Activated T-helper 17 cell treated with anti-CD3 and anti-CD28 coated beads, Interleukin-2, amount 50 U/mL, for 72 hours (primary cell): ENCODE results near the gene SHB. TPM values are rescaled to one million over a fixed set of nuclear protein-coding genes. Genes with fewer than 3 reads are reported as not detected.

Experiments
- ATAC-seq: fragments of 150-1000 bp; cut with Tn5 transposase; replicated peaks from 2 replicates; pipeline ENCODE4 v1.10.0; 2021; ENCODE audit warnings: mild to moderate bottlenecking, moderate library complexity
- H3K27ac Mint-ChIP-seq: one replicate; pipeline ENCODE4 v1.8.0; 2022; ENCODE audit warnings: mixed read lengths
- H3K27me3 Mint-ChIP-seq: one replicate; pipeline ENCODE4 v1.8.0; 2022; ENCODE audit warnings: mixed read lengths
- H3K36me3 Mint-ChIP-seq: one replicate; pipeline ENCODE4 v1.8.0; 2022; ENCODE audit warnings: low read depth, mild to moderate bottlenecking, mixed read lengths
- H3K4me1 Mint-ChIP-seq: one replicate; pipeline ENCODE4 v1.8.0; 2022; ENCODE audit warnings: mixed read lengths
- H3K4me3 Mint-ChIP-seq: one replicate; pipeline ENCODE4 v1.8.0; 2022; ENCODE audit warnings: mild to moderate bottlenecking, mixed read lengths
- H3K9me3 Mint-ChIP-seq: one replicate; pipeline ENCODE4 v1.8.0; 2022; ENCODE audit warnings: mixed read lengths
- total RNA-seq, 2 donors: library from RNA; stranded (reverse); gene quantifications; one replicate each; pipeline ENCODE4 v1.2.3, GENCODE V29; 2022

Gene SHB
- total RNA-seq, 2 donors from 2014 or later, result 0.95 to 1.7 TPM

GRCh38 chr9:38044706-38045105, 24.3 kb downstream of the SHB start:
- Mint-ChIP-seq H3K4me1 (peaks cover 4% of the 10 kb centered on the region), H3K9me3 (no peaks in the 10 kb centered on the region), H3K36me3 (no peaks in the 10 kb centered on the region), H3K27me3 (no peaks in the 10 kb centered on the region), H3K27ac (no peak overlapping the region), H3K4me3 (no peak overlapping the region)
- ATAC-seq, result no peak

- H3K4me1 Mint-ChIP-seq, result peaks cover 4% of the 10 kb centered on the region
- no peaks in the 10 kb centered on the region for H3K36me3 Mint-ChIP-seq
- H3K4me3 Mint-ChIP-seq, result no peak overlapping the region
- H3K27ac Mint-ChIP-seq, result no peak overlapping the region
- no peaks in the 10 kb centered on the region for H3K9me3 Mint-ChIP-seq
- no peaks in the 10 kb centered on the region for H3K27me3 Mint-ChIP-seq
- ATAC-seq, result no peak
Observed at GRCh38 chr9:38043931-38044623, 24.9 kb downstream of the SHB start.

DNA sequence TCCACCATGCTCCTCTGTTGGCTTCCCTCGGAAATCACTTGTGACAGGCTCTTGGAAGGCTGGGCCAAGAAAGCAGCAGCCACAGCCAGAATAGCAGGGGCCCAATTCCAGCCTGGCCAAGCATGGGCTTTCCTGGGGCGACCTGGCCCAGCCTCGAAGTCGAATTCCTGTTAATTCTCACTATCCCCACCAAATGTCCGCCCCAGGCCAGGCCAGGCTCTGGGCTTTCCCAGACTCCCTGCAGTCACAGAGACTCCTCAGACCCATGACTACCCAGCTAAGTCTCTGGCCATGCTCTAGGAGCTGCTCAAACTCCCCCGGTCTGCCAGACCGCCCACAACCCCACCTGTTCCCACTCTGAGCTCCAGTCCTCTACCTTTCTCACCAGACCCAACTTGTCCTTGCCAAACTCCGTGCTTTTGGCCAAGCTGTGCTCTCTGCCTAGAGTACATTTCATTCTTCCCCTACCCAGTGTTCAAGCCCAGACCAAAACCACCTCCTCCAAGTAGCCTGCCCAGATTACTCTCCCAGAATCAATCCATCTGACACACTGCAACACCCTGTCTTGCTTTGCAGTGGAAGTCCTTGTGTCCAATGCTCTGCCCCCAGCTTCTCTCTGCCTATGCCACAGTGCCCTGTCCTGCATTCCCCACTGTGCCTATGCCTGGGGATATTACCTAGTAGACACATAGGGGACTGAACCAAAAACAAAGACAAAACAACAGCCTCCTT, 26.2 kb downstream of the SHB start:
- no peaks in the 10 kb centered on the region for H3K36me3 Mint-ChIP-seq
- ATAC-seq, result no peak
- H3K27ac Mint-ChIP-seq, result peak overlapping the region; percentile 36
- no peak overlapping the region for H3K4me3 Mint-ChIP-seq
- H3K4me1 Mint-ChIP-seq, result peaks cover 2% of the 10 kb centered on the region
- no peaks in the 10 kb centered on the region for H3K27me3 Mint-ChIP-seq
- H3K9me3 Mint-ChIP-seq, result no peaks in the 10 kb centered on the region

DNA sequence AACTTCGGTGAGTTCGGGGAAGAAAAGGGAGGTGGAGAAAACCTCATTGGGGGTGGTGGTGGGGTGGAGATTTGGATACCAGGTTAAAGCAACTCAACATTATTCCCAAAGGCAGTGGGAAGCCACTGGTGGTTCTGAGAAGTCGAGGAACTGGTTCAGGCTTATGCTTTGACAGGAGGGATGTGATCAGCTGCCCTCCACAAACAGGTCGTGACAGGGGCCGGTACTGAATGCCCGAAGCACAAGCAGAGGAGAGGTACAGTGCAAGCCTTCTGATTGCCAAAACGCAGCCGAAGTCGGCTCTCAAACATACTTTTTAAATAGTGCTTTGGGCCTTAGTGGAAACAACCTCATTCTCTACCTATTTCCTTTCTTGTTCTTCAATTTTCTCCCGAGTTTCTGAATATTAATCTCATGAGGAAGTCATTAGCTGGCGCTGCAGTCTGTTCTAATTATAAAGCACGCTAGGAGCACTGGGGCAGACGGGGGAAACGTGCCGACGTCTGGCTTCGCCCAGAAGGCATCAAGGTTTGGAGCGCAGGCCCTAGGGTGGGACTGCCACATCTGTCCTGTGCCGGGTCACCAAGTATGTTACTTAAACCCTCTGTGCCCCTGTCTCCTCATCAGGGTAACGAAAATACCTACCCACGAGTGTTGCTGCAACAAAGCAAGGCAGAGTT, 27.3 kb downstream of the SHB start:
- Mint-ChIP-seq H3K4me1 (no peaks in the 10 kb centered on the region), H3K9me3 (no peaks in the 10 kb centered on the region), H3K4me3 (no peak overlapping the region), H3K27me3 (no peaks in the 10 kb centered on the region), H3K27ac (no peak overlapping the region), H3K36me3 (no peaks in the 10 kb centered on the region)
- no peak for ATAC-seq

DNA sequence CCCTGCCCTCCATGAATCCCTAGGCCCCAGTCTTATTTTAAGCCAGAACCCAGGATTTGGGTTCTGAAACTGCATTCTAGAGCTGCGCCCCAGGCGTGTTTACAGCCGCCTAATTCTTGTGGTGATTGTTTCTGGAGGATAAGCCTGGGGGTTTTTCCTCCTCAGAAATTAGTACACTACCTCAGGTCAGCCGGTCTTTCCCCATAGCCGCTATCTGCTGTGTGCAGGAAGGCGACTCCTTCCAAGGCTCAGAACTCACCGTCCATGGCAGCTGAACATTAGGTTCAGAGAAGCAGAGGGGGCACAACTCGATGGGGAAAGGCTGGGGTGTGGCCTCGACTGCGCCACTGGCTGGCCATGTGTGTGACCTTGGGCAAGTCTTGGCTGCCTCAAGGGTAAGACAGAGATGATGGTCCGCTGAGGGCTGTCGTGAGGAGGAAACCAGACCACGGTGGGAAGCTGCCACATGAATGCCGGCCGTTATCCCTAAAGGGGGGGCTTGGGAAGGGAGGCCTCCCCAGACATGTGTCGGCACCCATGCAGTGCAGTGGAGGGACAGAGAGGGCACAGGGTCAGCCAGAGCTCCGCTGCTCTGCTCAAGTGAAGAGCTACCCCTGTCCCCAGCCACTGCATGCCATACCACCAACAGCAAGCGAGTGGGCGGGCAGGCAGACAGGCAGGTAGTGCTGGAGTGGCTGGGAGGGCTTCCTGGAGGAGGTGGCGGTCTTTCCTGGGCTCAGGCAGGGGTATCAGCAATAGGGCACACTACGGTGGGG, 28.9 kb downstream of the SHB start:
- no peaks in the 10 kb centered on the region for H3K9me3 Mint-ChIP-seq
- H3K4me3 Mint-ChIP-seq, result no peak overlapping the region
- no peak overlapping the region for H3K27ac Mint-ChIP-seq
- H3K27me3 Mint-ChIP-seq, result no peaks in the 10 kb centered on the region
- H3K4me1 Mint-ChIP-seq, result peaks cover 4% of the 10 kb centered on the region
- ATAC-seq, result no peak
- no peaks in the 10 kb centered on the region for H3K36me3 Mint-ChIP-seq

- H3K27ac Mint-ChIP-seq, result no peak overlapping the region
- ATAC-seq, result no peak
- no peaks in the 10 kb centered on the region for H3K27me3 Mint-ChIP-seq
- peaks cover 4% of the 10 kb centered on the region for H3K4me1 Mint-ChIP-seq
- no peaks in the 10 kb centered on the region for H3K9me3 Mint-ChIP-seq
- no peaks in the 10 kb centered on the region for H3K36me3 Mint-ChIP-seq
- H3K4me3 Mint-ChIP-seq, result no peak overlapping the region
Observed at GRCh38 chr9:38039090-38039906, 29.7 kb downstream of the SHB start.

DNA sequence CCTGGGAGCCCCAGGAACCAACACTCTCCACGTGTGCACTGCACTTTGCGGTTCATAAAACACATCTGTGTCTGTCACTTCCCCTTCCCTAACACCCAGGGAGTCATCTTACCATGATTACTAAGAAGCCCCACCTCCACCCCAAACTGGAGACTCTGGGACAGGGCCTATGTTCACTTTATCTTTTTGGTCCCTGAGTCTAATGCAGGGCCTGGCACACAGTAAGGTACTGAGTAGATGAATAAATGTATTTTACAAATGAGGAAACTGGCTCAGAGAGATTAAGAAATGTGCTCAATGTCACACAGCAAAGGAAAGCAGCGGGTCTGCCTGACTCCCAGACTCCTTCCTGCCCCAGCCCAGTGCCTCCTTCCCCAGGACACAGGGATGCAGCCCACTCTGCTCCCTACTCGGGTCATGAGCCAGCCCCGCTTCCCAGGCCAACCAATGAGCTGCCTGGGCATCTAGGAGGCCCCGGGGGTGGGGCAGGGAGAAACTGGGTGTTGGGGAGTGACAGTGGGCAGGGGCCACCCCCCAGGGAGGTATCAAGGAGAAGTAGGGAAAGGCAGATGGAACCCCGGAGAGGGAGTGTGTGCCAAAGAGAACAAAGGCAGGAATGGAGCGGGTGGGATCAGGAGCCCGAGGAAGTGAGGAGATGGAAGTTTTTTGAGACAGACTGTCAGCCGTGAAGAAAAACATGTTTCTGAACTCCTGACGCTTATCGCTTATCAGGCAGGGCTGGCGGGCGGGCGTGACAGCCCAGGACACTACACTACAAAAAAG, 30.5 kb downstream of the SHB start:
- H3K9me3 Mint-ChIP-seq, result no peaks in the 10 kb centered on the region
- H3K27me3 Mint-ChIP-seq, result no peaks in the 10 kb centered on the region
- H3K36me3 Mint-ChIP-seq, result no peaks in the 10 kb centered on the region
- no peak for ATAC-seq
- H3K4me1 Mint-ChIP-seq, result peaks cover 4% of the 10 kb centered on the region
- H3K27ac Mint-ChIP-seq, result peak overlapping the region; percentile 3
- no peak overlapping the region for H3K4me3 Mint-ChIP-seq

- H3K4me1 Mint-ChIP-seq, result peaks cover 4% of the 10 kb centered on the region
- peak overlapping the region; percentile 3 for H3K27ac Mint-ChIP-seq
- ATAC-seq, result no peak
- no peak overlapping the region for H3K4me3 Mint-ChIP-seq
- no peaks in the 10 kb centered on the region for H3K27me3 Mint-ChIP-seq
- no peaks in the 10 kb centered on the region for H3K9me3 Mint-ChIP-seq
- no peaks in the 10 kb centered on the region for H3K36me3 Mint-ChIP-seq
Observed at GRCh38 chr9:38037981-38038306, 31.1 kb downstream of the SHB start.

DNA sequence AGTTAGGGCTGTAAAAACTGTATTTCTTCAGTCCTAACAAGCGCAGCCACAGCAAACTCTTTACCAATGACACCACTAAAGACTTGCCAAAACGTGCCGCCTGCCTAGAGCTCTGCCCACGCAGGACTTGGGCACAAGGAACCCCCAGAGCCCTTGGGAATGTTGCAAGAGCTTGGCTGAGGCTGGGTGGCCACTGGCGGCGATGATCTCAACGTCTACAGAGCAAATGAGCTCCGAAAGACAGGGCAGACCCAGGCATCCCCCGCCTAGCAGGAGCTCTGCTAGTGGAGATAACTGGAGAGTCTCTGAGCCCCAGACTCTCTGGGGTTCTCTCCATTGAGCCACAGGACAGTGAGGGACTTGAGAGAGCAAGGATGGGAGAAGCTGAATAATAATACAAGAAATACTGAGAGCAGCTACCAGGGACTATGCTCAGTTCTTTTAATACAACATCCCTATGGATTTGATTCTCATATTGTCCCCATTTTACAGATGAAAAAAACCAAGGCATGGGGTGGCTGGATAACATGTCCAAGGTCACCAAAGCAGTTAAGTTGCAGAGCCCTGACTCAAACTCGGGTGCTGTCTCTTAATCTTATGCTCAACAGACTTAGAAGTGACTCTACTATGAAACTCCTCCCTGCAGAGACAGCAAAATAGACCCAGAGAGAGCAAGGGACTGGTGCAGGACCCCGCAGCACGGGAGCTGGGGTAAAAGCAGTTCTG, 32.5 kb downstream of the SHB start:
- no peak for ATAC-seq
- no peaks in the 10 kb centered on the region for H3K36me3 Mint-ChIP-seq
- no peak overlapping the region for H3K4me3 Mint-ChIP-seq

DNA sequence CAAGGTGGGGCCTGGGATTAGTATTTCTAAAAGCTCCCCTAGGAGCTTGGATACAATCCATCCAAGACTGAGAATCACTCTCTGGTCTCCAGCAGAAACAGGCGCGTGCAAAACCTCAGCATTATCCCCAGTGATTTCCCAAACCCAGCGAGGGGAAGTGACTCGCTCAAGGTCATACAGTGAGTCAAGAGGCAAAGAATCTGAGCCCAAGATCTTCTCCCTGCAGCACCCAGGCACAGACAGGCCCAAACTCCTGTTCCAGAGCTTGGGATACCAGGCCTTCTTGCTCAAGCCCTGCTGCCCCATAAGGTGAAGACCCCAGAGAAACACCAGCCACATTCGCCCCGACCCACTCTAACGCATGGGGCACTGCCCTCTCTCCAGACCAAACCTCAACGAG, 33.2 kb downstream of the SHB start:
- Mint-ChIP-seq H3K27ac (peak overlapping the region; percentile 33), H3K36me3 (no peaks in the 10 kb centered on the region), H3K27me3 (no peaks in the 10 kb centered on the region), H3K4me3 (no peak overlapping the region), H3K4me1 (peaks cover 4% of the 10 kb centered on the region), H3K9me3 (no peaks in the 10 kb centered on the region)
- peak; percentile 70 for ATAC-seq

More for the DNA sequence above, 32.5 kb downstream of the SHB start:
- peaks cover 4% of the 10 kb centered on the region for H3K4me1 Mint-ChIP-seq
- H3K27me3 Mint-ChIP-seq, result no peaks in the 10 kb centered on the region
- peak overlapping the region; percentile 33 for H3K27ac Mint-ChIP-seq
- H3K9me3 Mint-ChIP-seq, result no peaks in the 10 kb centered on the region

DNA sequence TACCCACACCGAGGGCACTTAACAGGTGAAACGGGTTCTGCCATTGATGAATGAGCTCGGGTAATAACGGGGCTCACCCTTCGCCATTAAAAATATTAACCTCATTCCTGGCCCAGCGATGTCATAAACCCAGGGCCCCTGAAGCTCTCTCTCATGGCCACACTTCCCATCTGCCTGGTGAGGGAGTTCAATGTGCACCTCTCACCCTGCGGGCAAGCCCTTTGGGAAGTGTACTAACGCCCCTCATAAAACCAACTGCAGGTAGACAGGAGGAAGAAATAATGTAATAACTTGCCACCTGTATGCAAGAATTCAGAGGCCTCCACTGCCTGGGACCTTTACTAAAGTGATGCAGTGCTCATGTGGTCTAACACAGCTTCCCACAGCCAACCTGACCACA, 35.1 kb downstream of the SHB start:
- no peak for ATAC-seq
- peaks cover 4% of the 10 kb centered on the region for H3K4me1 Mint-ChIP-seq
- no peaks in the 10 kb centered on the region for H3K36me3 Mint-ChIP-seq
- no peaks in the 10 kb centered on the region for H3K9me3 Mint-ChIP-seq
- H3K27me3 Mint-ChIP-seq, result no peaks in the 10 kb centered on the region
- H3K4me3 Mint-ChIP-seq, result no peak overlapping the region
- no peak overlapping the region for H3K27ac Mint-ChIP-seq

GRCh38 chr9:38032266-38033110, 36.5 kb downstream of the SHB start:
- no peak for ATAC-seq
- no peaks in the 10 kb centered on the region for H3K9me3 Mint-ChIP-seq
- peaks cover 4% of the 10 kb centered on the region for H3K4me1 Mint-ChIP-seq
- no peak overlapping the region for H3K27ac Mint-ChIP-seq
- H3K36me3 Mint-ChIP-seq, result no peaks in the 10 kb centered on the region
- H3K27me3 Mint-ChIP-seq, result no peaks in the 10 kb centered on the region
- no peak overlapping the region for H3K4me3 Mint-ChIP-seq
